Liver (tissue), 9 donors: ENCODE results near the gene MBNL2. TPM values are rescaled to one million over a fixed set of nuclear protein-coding genes. Genes with fewer than 3 reads are reported as not detected.

Source experiments
- DNase-seq: peaks from one replicate; pipeline ENCODE4 v3.0.0-alpha.2; 2017; ENCODE audit warnings: low spot score
- H3K27ac ChIP-seq, 2 donors: one replicate each; pipeline ENCODE4 v1.7.0; 2013; ENCODE audit warnings: inconsistent platforms in 2 of 2, low read length in 2 of 2, control low read depth in 1 of 2, low read depth in 1 of 2, mild to moderate bottlenecking in 1 of 2
- H3K27me3 ChIP-seq, 4 donors: one replicate each; pipeline versions ENCODE4 v1.6.1 to v1.7.0; 2013; ENCODE audit warnings: low read length in 3 of 4, inconsistent platforms in 1 of 4, mild to moderate bottlenecking in 1 of 4, moderate library complexity in 1 of 4; ENCODE audit not compliant: control insufficient read depth in 4 of 4, insufficient read depth in 4 of 4
- H3K36me3 ChIP-seq, 4 donors: one replicate each; pipeline versions ENCODE4 v1.6.1 to v1.7.0; 2013; ENCODE audit warnings: low read length in 3 of 4, mild to moderate bottlenecking in 3 of 4, low read depth in 1 of 4, moderate library complexity in 1 of 4; ENCODE audit not compliant: control insufficient read depth in 4 of 4, insufficient read depth in 3 of 4
- H3K4me1 ChIP-seq, 4 donors: one replicate each; pipeline versions ENCODE4 v1.6.1 to v1.7.0; 2013; ENCODE audit warnings: low read length in 3 of 4, mild to moderate bottlenecking in 3 of 4, moderate library complexity in 1 of 4; ENCODE audit not compliant: control insufficient read depth in 4 of 4, insufficient read depth in 4 of 4
- H3K4me3 ChIP-seq, 3 donors: one replicate each; pipeline versions ENCODE4 v1.6.1 to v1.7.0; 2013; ENCODE audit warnings: low read length in 3 of 3, control low read depth in 1 of 3, low read depth in 1 of 3, mild to moderate bottlenecking in 1 of 3
- H3K9ac ChIP-seq, 2 donors: one replicate each; pipeline ENCODE4 v1.7.0; 2013; ENCODE audit warnings: low read length in 2 of 2, mild to moderate bottlenecking in 2 of 2, moderate library complexity in 2 of 2, control low read depth in 1 of 2, low read depth in 1 of 2
- H3K9me3 ChIP-seq, 4 donors: one replicate each; pipeline versions ENCODE4 v1.6.1 to v1.7.0; 2013; ENCODE audit warnings: low read length in 3 of 4; ENCODE audit not compliant: control insufficient read depth in 4 of 4
- CTCF ChIP-seq: fragments of 150-350 bp; IDR thresholded peaks from 2 replicates; pipeline ENCODE4 v1.5.1; 2017; ENCODE audit warnings: improper control_type of control experiment, low read depth, low read length; ENCODE audit not compliant: missing input control
- GABPA ChIP-seq, 2 donors: IDR thresholded peaks in 1 of 2; conservative IDR thresholded peaks in 1 of 2; 2 replicates each; pipeline ENCODE4 v1.6.1; 2016; ENCODE audit warnings: antibody characterized with exemption in 2 of 2, mild to moderate bottlenecking in 1 of 2, moderate library complexity in 1 of 2
- HNF4G ChIP-seq: IDR thresholded peaks from 2 replicates; pipeline ENCODE4 v1.6.1; 2016; ENCODE audit warnings: antibody characterized with exemption
- NR2F2 ChIP-seq: IDR thresholded peaks from 2 replicates; pipeline ENCODE4 v1.6.1; 2016; ENCODE audit warnings: antibody characterized with exemption
- RAD21 ChIP-seq, 2 donors: IDR thresholded peaks; 2 replicates each; pipeline ENCODE4 v1.6.1; 2016; ENCODE audit warnings: antibody characterized with exemption in 2 of 2, mild to moderate bottlenecking in 2 of 2
- RXRA ChIP-seq, 2 donors: IDR thresholded peaks; 2 replicates each; pipeline ENCODE4 v1.6.1; 2017 to 2018; ENCODE audit warnings: antibody characterized with exemption in 2 of 2, mild to moderate bottlenecking in 1 of 2
- TAF1 ChIP-seq: conservative IDR thresholded peaks from 2 replicates; pipeline ENCODE4 v1.6.1; 2016; ENCODE audit warnings: antibody characterized with exemption, mild to moderate bottlenecking
- YY1 ChIP-seq: IDR thresholded peaks from 2 replicates; pipeline ENCODE4 v1.6.1; 2016; ENCODE audit warnings: antibody characterized with exemption, mild to moderate bottlenecking
- WGBS: extraction: QIAGEN DNeasy Blood & Tissue Kit; methylation state at CpG from one replicate; pipeline ENCODE4 v1.1.7; 2013; 5-methylcytosine and 5-hydroxymethylcytosine counted together
- polyA plus RNA-seq, 2 donors: library from polyadenylated mRNA; stranded (reverse) in 1 of 2; unstranded in 1 of 2; fragments of 200-250 nt in 1 of 2; fragments of >200 nt in 1 of 2; fragmentation: Nextera tagmentation in 1 of 2; extraction: Ambion mirVana in 1 of 2; gene quantifications; one replicate each; pipeline versions ENCODE4 v1.2.1 to v1.2.3, GENCODE V29; 2013 to 2015
- total RNA-seq, 2 donors: library from RNA; depleted of rRNA; stranded (reverse); fragments of >200 nt; gene quantifications; one replicate each; pipeline ENCODE4 v1.2.3, GENCODE V29; 2014
- TF ChIP-seq, protein P1 (sequence below): IDR thresholded peaks from 2 replicates; pipeline ENCODE4 v1.6.1; 2016; ENCODE audit warnings: antibody characterized with exemption
- TF ChIP-seq, protein P2 (sequence below): IDR thresholded peaks from 2 replicates; pipeline ENCODE4 v1.6.1; 2016; ENCODE audit warnings: antibody characterized with exemption
- donor health status: healthy.
- donor health status: healthy.
- donor health status: healthy.
- donor health status: healthy.
- donor health status: healthy.

MBNL2 gene
- total and polyA plus RNA-seq, 4 donors: 16.0 to 49.6 (median 36.8) TPM

- TF ChIP-seq, protein P1, sequence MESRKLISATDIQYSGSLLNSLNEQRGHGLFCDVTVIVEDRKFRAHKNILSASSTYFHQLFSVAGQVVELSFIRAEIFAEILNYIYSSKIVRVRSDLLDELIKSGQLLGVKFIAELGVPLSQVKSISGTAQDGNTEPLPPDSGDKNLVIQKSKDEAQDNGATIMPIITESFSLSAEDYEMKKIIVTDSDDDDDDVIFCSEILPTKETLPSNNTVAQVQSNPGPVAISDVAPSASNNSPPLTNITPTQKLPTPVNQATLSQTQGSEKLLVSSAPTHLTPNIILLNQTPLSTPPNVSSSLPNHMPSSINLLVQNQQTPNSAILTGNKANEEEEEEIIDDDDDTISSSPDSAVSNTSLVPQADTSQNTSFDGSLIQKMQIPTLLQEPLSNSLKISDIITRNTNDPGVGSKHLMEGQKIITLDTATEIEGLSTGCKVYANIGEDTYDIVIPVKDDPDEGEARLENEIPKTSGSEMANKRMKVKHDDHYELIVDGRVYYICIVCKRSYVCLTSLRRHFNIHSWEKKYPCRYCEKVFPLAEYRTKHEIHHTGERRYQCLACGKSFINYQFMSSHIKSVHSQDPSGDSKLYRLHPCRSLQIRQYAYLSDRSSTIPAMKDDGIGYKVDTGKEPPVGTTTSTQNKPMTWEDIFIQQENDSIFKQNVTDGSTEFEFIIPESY: no peak
- TF ChIP-seq HNF4G: no peak
- no peak for TF ChIP-seq RAD21 (IDR thresholded peaks at IDR 0.05)
- TF ChIP-seq CTCF: no peak
- TF ChIP-seq RXRA (IDR thresholded peaks at IDR 0.05): no peak
- TF ChIP-seq TAF1: no peak
- no peak for DNase-seq
- Histone ChIP-seq H3K36me3 (no peaks in the 10 kb centered on the region), H3K9me3 (no peaks in the 10 kb centered on the region), H3K27ac (no peak overlapping the region), H3K27me3 (no peaks in the 10 kb centered on the region), H3K4me3 (no peak overlapping the region), H3K4me1 (peaks cover 0 to 2% (median 0%) of the 10 kb centered on the region in 4 donors), H3K9ac (no peak overlapping the region)
- WGBS: 79% methylated on average over 7 of the region's 7 CpGs
These were observed 31.0 kb upstream of the MBNL2 start for GRCh38 chr13:97191142-97191541.

DNA sequence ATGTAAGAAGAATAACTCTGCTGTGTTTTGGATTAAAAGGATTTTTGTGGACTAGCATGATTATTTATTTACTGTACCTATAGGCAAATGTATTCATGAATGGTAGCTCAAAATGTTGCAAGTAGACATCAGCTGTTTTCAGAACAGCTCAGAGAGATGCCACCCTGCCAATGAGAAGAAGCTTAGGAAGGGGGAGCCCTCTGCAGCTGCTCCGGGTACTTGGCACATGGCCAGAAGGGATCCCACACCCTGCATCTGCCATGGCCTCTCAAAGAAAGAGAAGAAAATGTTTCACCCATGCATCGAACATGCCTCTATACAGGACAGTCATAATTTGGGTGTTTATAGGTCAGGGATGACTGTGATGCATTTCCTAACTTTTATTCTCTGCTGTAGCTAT lies 30.5 kb upstream of the MBNL2 start:
- Histone ChIP-seq H3K4me1 (peaks cover 0 to 2% (median 0%) of the 10 kb centered on the region in 4 donors), H3K36me3 (no peaks in the 10 kb centered on the region), H3K27me3 (no peaks in the 10 kb centered on the region), H3K9me3 (no peaks in the 10 kb centered on the region), H3K4me3 (no peak overlapping the region), H3K27ac (no peak overlapping the region), H3K9ac (no peak overlapping the region)
- TF ChIP-seq, protein P2, sequence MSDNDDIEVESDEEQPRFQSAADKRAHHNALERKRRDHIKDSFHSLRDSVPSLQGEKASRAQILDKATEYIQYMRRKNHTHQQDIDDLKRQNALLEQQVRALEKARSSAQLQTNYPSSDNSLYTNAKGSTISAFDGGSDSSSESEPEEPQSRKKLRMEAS: no peak
- no peak for DNase-seq
- WGBS: 59% methylated on average over 2 of the region's 2 CpGs

DNA sequence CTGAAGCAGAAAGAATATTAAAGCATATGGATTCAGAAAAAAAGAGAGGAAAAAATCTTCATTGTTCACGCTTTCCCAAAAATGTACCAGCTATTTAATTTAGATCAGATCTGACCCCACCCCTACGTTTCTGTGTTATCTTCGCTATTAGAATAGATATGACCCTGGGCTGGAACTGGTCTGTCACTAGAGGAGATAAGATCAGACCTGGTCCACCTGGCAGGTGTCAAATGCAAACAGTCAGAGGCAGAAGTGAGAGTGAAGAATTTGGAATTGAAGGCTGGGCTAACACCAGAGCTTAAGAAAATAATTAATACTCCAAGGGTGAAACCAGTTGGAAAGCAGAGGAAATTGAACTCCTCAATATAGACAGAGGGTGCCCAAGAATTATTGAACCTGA lies 30.0 kb upstream of the MBNL2 start:
- Histone ChIP-seq H3K36me3 (no peaks in the 10 kb centered on the region), H3K27me3 (no peaks in the 10 kb centered on the region), H3K4me3 (no peak overlapping the region), H3K4me1 (peaks cover 0 to 2% (median 0%) of the 10 kb centered on the region in 4 donors), H3K9ac (no peak overlapping the region), H3K27ac (no peak overlapping the region), H3K9me3 (no peaks in the 10 kb centered on the region)
- TF ChIP-seq, protein P1: no peak
- TF ChIP-seq HNF4G (no peak), GABPA (IDR thresholded peaks at IDR 0.05 in 1 of 2, conservative IDR thresholded peaks at IDR 0.05 in 1 of 2) (no peak), CTCF (no peak), YY1 (no peak), TAF1 (no peak), NR2F2 (no peak)
- DNase-seq: no peak
- WGBS: 80% methylated on average over 3 of the region's 3 CpGs
